AG09319 (cell line): ENCODE data around the gene SPTBN1.

Source experiments
- DNase-seq: peaks from one replicate; pipeline ENCODE4 v3.0.0-alpha.2; 2010; ENCODE audit warnings: low read depth; ENCODE audit errors: extremely low read depth
- CTCF ChIP-seq: IDR thresholded peaks from 2 replicates; pipeline ENCODE4 v1.5.1; 2011; ENCODE audit warnings: low read depth, mild to moderate bottlenecking, inconsistent platforms, low read length, moderate library complexity

Gene SPTBN1

GRCh38 chr2:54594048-54594447 is 137.9 kb downstream of the SPTBN1 start:
- TF ChIP-seq CTCF = no peak
- no peak for DNase-seq

GRCh38 chr2:54595161-54595803 is 139.2 kb downstream of the SPTBN1 start:
- no peak for TF ChIP-seq CTCF
- no peak for DNase-seq

- TF ChIP-seq CTCF = no peak
- no peak for DNase-seq
Observed at GRCh38 chr2:54595999-54596902, 140.1 kb downstream of the SPTBN1 start.

- DNase-seq = no peak
- no peak for TF ChIP-seq CTCF
Observed at GRCh38 chr2:54597153-54597848, 141.2 kb downstream of the SPTBN1 start.

- no peak for DNase-seq
- no peak for TF ChIP-seq CTCF
Observed at GRCh38 chr2:54598347-54599325, 142.5 kb downstream of the SPTBN1 start.

- TF ChIP-seq CTCF = no peak
- no peak for DNase-seq
Observed at GRCh38 chr2:54599326-54599710, 143.2 kb downstream of the SPTBN1 start.
